LoVo (cell line): ENCODE data around the gene GHRH.

ENCODE experiments used
- DNase-seq: peaks from one replicate; pipeline ENCODE4 v3.0.0-alpha.2; 2016; ENCODE audit warnings: low spot score

GHRH gene

GRCh38 chr20:37204056-37204455, 57.6 kb downstream of the GHRH start:
- DNase-seq, result no peak

DNA sequence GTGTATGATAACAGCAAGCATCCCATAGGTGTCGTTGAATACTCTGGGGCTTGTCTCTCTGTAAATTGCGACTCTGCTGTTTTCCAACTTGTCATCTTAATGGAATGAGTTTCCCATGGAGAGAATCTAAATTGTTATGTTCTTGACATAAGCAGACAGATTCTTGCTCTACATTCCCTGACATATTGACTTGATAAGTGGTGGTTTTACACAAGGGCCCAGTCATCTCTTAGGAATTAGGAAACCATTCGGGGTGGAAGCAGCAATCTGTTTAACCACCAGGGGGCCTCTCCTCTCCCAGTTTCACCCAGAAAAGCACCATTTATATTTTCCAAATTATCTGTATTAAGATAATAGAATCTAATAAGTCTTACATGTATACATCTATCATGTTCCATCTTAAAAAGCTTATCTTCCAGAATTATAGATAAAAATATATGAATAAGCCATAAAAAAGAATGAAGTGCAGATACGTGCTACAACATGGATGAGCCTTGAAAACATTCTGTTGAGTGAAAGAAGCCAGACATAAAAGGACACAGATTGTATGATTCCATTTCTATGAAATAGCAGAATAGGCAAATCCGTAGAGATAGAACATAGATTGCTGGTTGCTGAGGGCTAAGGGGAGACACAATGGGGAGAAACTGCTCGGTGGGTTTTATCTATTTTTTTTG, 59.2 kb downstream of the GHRH start:
- peak; percentile 69 for DNase-seq

- DNase-seq, result no peak
Measured at GRCh38 chr20:37201827-37202162, 59.8 kb downstream of the GHRH start.
